Hepatic stellate cell (primary cell): Measurements from ENCODE around the gene MED27.
A peak's percentile ranks its signal among the peaks of the same experiment; 100 is the strongest.

ENCODE experiments used
- DNase-seq: peaks from one replicate; pipeline ENCODE4 v3.0.0; 2011; ENCODE audit warnings: low spot score

Gene MED27

GRCh38 chr9:131997779-131998178 lies 81.9 kb downstream of the MED27 start:
- DNase-seq: no peak

GRCh38 chr9:131997076-131997475 lies 82.6 kb downstream of the MED27 start:
- no peak for DNase-seq

GRCh38 chr9:131995382-131995781 lies 84.3 kb downstream of the MED27 start:
- DNase-seq: no peak

GRCh38 chr9:131994364-131995125 lies 85.1 kb downstream of the MED27 start:
- no peak for DNase-seq

GRCh38 chr9:131992906-131993657 lies 86.6 kb downstream of the MED27 start:
- DNase-seq: no peak

GRCh38 chr9:131987232-131987631 lies 92.4 kb downstream of the MED27 start:
- no peak for DNase-seq

- DNase-seq: no peak
Measured at GRCh38 chr9:131986576-131986975, 93.1 kb downstream of the MED27 start.

GRCh38 chr9:131986089-131986488 lies 93.6 kb downstream of the MED27 start:
- no peak for DNase-seq

- DNase-seq: no peak
Measured at GRCh38 chr9:131984564-131984963, 95.1 kb downstream of the MED27 start.

- no peak for DNase-seq
Measured at GRCh38 chr9:131982671-131983239, 96.9 kb downstream of the MED27 start.

GRCh38 chr9:131982102-131982501 lies 97.6 kb downstream of the MED27 start:
- DNase-seq: no peak

GRCh38 chr9:131981116-131981776 lies 98.4 kb downstream of the MED27 start:
- DNase-seq: peak; percentile 19

- no peak for DNase-seq
Measured at GRCh38 chr9:131980267-131981016, 99.2 kb downstream of the MED27 start.

- no peak for DNase-seq
Measured at GRCh38 chr9:131977109-131977838, 102.4 kb downstream of the MED27 start.

- no peak for DNase-seq
Measured at GRCh38 chr9:131976157-131977108, 103.2 kb downstream of the MED27 start.

- no peak for DNase-seq
Measured at GRCh38 chr9:131972889-131973288, 106.8 kb downstream of the MED27 start.

GRCh38 chr9:131971482-131972074 lies 108.1 kb downstream of the MED27 start:
- no peak for DNase-seq

- no peak for DNase-seq
Measured at GRCh38 chr9:131969469-131969989, 110.1 kb downstream of the MED27 start.

GRCh38 chr9:131968632-131969031 lies 111.0 kb downstream of the MED27 start:
- no peak for DNase-seq
